Stimulated activated CD4-positive, alpha-beta T cell treated with anti-CD3 and anti-CD28 coated beads, TNF-alpha, amount 100 ng/mL, for 4 hours (primary cell): ENCODE data around the gene NBEAL2.

Experiments
- DNase-seq, 3 experiments: peaks; one replicate each; pipeline ENCODE4 v3.0.0-alpha.2; 2020; ENCODE audit warnings: low read depth in 3 of 3

Gene NBEAL2

DNA sequence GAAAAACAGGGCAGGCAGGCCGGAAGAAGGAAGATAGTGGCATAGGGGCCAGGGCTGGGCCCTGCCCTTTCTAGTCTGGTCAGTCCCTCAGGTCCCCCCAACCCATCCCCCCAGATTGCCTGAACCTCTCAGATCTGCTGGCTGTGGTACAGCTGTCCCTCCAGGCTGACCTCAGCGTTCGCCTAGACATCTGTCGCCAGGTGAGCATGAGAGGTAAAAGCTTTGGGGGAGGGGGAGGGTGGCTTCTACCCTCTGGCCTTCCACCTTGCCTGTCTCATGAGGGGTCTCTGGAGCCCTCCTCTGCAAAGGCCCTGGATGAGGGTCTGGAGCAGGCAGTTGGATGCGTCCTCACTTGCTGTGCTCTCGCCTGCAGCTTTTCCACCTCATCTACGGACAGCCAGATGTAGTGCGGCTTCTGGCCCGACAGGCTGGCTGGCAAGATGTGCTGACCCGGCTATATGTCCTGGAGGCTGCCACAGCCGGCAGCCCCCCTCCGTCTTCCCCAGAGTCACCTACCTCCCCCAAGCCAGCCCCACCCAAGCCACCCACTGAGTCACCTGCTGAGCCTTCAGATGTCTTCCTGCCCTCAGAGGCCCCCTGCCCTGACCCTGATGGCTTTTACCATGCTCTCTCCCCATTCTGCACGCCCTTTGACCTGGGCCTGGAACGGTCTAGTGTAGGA is 20.2 kb downstream of the NBEAL2 start:
- no peak for DNase-seq

DNA sequence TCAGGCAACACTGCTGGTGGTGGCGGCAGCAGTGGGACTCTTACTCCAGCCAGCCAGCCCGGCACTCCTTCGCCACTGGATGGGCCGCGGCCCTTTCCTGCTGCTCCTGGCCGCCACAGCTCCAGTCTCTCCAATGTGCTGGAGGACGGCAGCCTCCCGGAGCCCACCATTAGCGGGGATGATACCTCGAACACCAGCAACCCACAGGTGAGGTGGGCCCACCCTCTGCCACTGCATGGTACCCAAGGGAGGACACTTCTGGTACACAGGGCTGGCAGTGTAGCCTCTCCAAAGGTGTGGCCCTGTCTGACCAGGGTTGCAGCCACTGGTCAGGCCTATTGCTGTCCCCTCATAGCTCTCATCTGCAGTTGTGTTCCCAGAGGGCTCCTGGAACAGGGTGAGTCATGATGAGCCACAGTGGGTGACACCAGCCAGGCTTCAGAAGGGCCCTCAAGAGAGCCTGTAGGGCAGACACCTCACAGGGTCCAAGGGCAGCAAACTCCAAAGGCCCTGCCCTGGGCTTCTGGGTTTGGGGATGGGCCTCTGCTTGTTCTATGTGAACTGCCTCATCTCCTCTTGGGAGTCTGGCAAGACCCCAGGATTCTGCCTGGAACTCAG is 20.8 kb downstream of the NBEAL2 start:
- DNase-seq, result no peak

DNA sequence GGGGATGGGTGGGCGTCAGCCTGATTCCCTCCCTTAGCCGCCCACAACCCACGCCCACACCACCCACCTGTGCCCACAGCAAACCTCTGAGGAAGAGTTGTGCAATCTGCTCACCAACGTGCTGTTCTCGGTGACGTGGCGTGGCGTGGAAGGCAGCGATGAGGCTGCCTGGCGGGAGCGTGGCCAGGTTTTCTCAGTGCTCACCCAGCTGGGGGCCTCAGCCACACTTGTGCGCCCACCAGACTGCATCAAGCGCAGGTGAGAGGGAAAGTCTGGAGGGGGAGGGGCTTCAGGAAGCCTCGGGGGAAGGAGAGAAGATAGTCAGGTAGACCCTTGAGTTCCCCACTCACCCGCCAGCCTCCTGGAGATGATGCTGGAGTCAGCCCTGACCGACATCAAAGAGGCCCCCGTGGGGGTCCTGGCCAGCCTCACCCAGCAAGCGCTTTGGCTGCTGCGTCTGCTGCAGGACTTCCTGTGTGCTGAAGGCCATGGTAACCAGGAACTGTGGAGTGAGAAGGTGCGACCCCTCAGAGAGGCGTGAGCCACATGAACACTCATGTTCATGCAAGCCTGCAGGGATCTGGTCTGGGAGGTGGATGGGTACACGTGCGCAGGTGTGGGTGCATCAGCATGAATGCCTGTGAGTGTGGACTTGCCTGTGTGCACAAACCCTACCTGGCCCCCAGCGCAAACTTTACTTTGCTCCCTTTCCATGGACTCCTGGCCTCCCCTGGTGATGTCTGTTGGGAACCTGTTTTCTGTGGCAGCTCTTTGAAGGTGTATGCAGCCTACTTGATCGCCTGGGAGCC is 21.7 kb downstream of the NBEAL2 start:
- DNase-seq, result no peak

DNA sequence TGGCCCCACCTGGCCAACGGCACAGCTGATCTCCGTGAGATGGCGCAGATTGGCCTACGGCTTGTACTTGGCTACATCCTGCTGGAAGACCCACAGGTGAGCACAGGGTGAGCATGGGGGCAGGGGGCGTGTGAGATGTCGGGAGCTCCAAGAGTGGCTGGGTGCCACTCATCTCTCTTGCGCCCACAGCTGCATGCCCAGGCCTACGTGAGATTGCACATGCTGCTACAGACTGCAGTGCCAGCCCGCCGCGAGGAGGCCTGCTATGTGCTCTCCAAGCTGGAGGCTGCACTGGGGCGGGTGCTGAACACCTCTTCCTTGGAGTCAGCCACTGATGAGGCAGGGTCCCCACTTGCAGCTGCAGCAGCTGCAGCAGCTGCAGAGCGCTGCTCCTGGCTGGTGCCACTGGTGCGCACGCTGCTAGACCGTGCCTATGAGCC is 22.3 kb downstream of the NBEAL2 start:
- DNase-seq, result no peak

GRCh38 chr3:47002171-47003055 is 22.9 kb downstream of the NBEAL2 start:
- DNase-seq, result no peak

GRCh38 chr3:47003056-47003410 is 23.6 kb downstream of the NBEAL2 start:
- no peak for DNase-seq

- no peak for DNase-seq
Measured at GRCh38 chr3:47003461-47004368, 24.2 kb downstream of the NBEAL2 start.

- no peak for DNase-seq
Measured at GRCh38 chr3:47004369-47005211, 25.1 kb downstream of the NBEAL2 start.

GRCh38 chr3:47005212-47006144 is 26.0 kb downstream of the NBEAL2 start:
- DNase-seq, result no peak

- DNase-seq, result no peak
Measured at GRCh38 chr3:47006145-47006651, 26.7 kb downstream of the NBEAL2 start.

GRCh38 chr3:47007001-47007400 is 27.5 kb downstream of the NBEAL2 start:
- DNase-seq, result no peak

GRCh38 chr3:47007482-47008233 is 28.2 kb downstream of the NBEAL2 start:
- no peak for DNase-seq

DNA sequence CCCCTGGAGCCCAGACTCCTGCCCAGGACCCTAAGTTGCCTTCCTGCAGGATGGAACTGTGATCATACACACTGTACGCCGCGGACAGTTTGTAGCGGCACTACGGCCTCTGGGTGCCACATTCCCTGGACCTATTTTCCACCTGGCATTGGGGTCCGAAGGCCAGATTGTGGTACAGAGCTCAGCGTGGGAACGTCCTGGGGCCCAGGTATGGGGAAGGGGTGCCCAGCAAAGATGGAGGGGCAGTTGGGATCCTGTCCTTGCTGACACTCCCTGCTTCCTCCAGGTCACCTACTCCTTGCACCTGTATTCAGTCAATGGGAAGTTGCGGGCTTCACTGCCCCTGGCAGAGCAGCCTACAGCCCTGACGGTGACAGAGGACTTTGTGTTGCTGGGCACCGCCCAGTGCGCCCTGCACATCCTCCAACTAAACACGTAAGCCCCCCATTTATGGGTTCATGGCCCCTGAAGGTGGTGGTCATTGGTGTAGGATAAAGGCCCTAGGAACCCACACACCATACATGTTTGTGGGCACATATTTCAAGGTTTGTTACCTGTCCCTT is 28.8 kb downstream of the NBEAL2 start:
- DNase-seq, result no peak

- DNase-seq, result no peak
Measured at GRCh38 chr3:47008851-47009224, 29.4 kb downstream of the NBEAL2 start.

- DNase-seq, result peak in 2 of 3 experiments; percentile 39 to 56
Measured at GRCh38 chr3:47009225-47010110, 30.0 kb downstream of the NBEAL2 start.

GRCh38 chr3:47010111-47010712 is 30.7 kb downstream of the NBEAL2 start:
- DNase-seq, result no peak
